ENCODE measurements around the gene NFIX.

The NFIX gene

DNA sequence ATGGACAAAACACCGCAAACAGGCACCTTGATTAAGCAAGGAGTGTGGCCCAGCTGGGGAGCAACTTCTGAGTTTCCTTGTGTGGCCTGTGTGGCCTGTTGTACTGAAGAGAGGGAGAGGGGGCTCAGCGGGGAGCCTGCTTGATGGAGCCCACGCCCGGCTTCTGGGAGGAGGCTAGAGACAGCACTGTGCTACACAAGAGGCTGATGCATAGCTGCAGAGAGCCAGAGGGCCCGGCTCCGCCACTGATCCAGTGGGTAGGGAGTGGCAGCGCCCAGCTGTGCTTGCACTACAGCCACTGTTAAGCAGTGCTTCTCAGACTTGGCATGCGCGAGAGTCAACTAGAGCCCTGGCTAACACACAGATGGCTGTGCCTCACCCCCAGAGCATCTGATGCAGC is 88.4 kb downstream of the NFIX start:
- H3K4me2 ChIP-seq (ENCODE audit: low read length) = no peak overlapping the region
- no peak overlapping the region for H2AFZ ChIP-seq (ENCODE audit: low read depth, low read length)

GRCh38 chr19:13085666-13086065 is 90.4 kb downstream of the NFIX start:
- H3K79me2 ChIP-seq (ENCODE audit: low read length) = no peaks in the 10 kb centered on the region
- no peak overlapping the region for H3K4me2 ChIP-seq (ENCODE audit: low read length)
- H2AFZ ChIP-seq (ENCODE audit: low read depth, low read length) = no peak overlapping the region
- H3K4me3 ChIP-seq (ENCODE audit: low read length) = no peak overlapping the region
- H3K27ac ChIP-seq (ENCODE audit: low read length) = no peak overlapping the region
- H3K36me3 ChIP-seq (replicated peaks; ENCODE audit: low read depth, low read length) = no peaks in the 10 kb centered on the region
- no peaks in the 10 kb centered on the region for H3K27me3 ChIP-seq (ENCODE audit: low read depth, low read length)
- no peaks in the 10 kb centered on the region for H4K20me1 ChIP-seq (ENCODE audit: insufficient read depth, low read length)
- H3K9ac ChIP-seq (ENCODE audit: low read length) = no peak overlapping the region
- no peak for TF ChIP-seq EZH2phosphoT487 (IDR thresholded peaks at IDR 0.05; ENCODE audit: low read depth)
- TF ChIP-seq, protein P1, sequence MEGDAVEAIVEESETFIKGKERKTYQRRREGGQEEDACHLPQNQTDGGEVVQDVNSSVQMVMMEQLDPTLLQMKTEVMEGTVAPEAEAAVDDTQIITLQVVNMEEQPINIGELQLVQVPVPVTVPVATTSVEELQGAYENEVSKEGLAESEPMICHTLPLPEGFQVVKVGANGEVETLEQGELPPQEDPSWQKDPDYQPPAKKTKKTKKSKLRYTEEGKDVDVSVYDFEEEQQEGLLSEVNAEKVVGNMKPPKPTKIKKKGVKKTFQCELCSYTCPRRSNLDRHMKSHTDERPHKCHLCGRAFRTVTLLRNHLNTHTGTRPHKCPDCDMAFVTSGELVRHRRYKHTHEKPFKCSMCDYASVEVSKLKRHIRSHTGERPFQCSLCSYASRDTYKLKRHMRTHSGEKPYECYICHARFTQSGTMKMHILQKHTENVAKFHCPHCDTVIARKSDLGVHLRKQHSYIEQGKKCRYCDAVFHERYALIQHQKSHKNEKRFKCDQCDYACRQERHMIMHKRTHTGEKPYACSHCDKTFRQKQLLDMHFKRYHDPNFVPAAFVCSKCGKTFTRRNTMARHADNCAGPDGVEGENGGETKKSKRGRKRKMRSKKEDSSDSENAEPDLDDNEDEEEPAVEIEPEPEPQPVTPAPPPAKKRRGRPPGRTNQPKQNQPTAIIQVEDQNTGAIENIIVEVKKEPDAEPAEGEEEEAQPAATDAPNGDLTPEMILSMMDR (IDR thresholded peaks at IDR 0.05; ENCODE audit: low read depth, low read length) = no peak
- no peaks in the 10 kb centered on the region for H3K4me1 ChIP-seq (ENCODE audit: low read length)
- no peaks in the 10 kb centered on the region for H3K9me3 ChIP-seq (ENCODE audit: insufficient read depth, low read length)

More for the DNA sequence above, 88.4 kb downstream of the NFIX start:
- TF ChIP-seq, protein P1 (IDR thresholded peaks at IDR 0.05; ENCODE audit: low read depth, low read length) = no peak
- TF ChIP-seq EZH2phosphoT487 (IDR thresholded peaks at IDR 0.05; ENCODE audit: low read depth) = no peak
- H4K20me1 ChIP-seq (ENCODE audit: insufficient read depth, low read length) = no peaks in the 10 kb centered on the region
- no peak overlapping the region for H3K4me3 ChIP-seq (ENCODE audit: low read length)
- H3K79me2 ChIP-seq (ENCODE audit: low read length) = no peaks in the 10 kb centered on the region
- H3K27me3 ChIP-seq (ENCODE audit: low read depth, low read length) = no peaks in the 10 kb centered on the region
- no peaks in the 10 kb centered on the region for H3K9me3 ChIP-seq (ENCODE audit: insufficient read depth, low read length)
- no peak overlapping the region for H3K27ac ChIP-seq (ENCODE audit: low read length)
- no peaks in the 10 kb centered on the region for H3K36me3 ChIP-seq (replicated peaks; ENCODE audit: low read depth, low read length)
- H3K4me1 ChIP-seq (ENCODE audit: low read length) = no peaks in the 10 kb centered on the region
- H3K9ac ChIP-seq (ENCODE audit: low read length) = no peak overlapping the region

DNA sequence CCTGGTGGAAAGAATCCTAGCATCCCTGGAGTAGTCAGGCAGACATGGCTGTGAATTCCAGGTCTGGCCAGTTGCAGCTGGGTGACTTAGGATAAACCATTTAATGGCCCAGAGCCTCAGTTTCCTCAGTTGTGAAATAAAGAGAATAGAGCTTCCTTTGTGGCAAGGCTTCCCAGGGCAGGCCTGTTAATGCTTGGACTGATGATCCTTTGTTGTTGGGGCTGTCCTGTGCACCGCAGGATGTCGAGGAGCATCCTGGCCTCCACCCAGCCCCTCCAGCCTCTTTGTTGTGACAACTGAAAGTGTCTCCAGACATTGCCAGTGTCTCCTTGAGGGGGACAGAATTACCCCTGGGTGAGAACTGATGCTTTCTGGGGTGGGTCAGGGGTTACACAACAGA is 91.1 kb downstream of the NFIX start:
- H3K4me1 ChIP-seq (ENCODE audit: low read length) = no peaks in the 10 kb centered on the region
- TF ChIP-seq EZH2phosphoT487 (IDR thresholded peaks at IDR 0.05; ENCODE audit: low read depth) = no peak
- TF ChIP-seq, protein P1 (IDR thresholded peaks at IDR 0.05; ENCODE audit: low read depth, low read length) = no peak
- H2AFZ ChIP-seq (ENCODE audit: low read depth, low read length) = no peak overlapping the region
- H3K9me3 ChIP-seq (ENCODE audit: insufficient read depth, low read length) = no peaks in the 10 kb centered on the region
- no peaks in the 10 kb centered on the region for H4K20me1 ChIP-seq (ENCODE audit: insufficient read depth, low read length)
- no peaks in the 10 kb centered on the region for H3K27me3 ChIP-seq (ENCODE audit: low read depth, low read length)
- no peaks in the 10 kb centered on the region for H3K36me3 ChIP-seq (replicated peaks; ENCODE audit: low read depth, low read length)
- H3K27ac ChIP-seq (ENCODE audit: low read length) = no peak overlapping the region
- H3K4me3 ChIP-seq (ENCODE audit: low read length) = no peak overlapping the region
- H3K79me2 ChIP-seq (ENCODE audit: low read length) = no peaks in the 10 kb centered on the region
- no peak overlapping the region for H3K4me2 ChIP-seq (ENCODE audit: low read length)
- H3K9ac ChIP-seq (ENCODE audit: low read length) = no peak overlapping the region

GRCh38 chr19:13087295-13087694 is 92.0 kb downstream of the NFIX start:
- no peak overlapping the region for H2AFZ ChIP-seq (ENCODE audit: low read depth, low read length)
- H3K36me3 ChIP-seq (replicated peaks; ENCODE audit: low read depth, low read length) = no peaks in the 10 kb centered on the region
- H3K9ac ChIP-seq (ENCODE audit: low read length) = no peak overlapping the region
- no peaks in the 10 kb centered on the region for H4K20me1 ChIP-seq (ENCODE audit: insufficient read depth, low read length)
- H3K4me2 ChIP-seq (ENCODE audit: low read length) = no peak overlapping the region
- TF ChIP-seq EZH2phosphoT487 (IDR thresholded peaks at IDR 0.05; ENCODE audit: low read depth) = no peak
- TF ChIP-seq, protein P1 (IDR thresholded peaks at IDR 0.05; ENCODE audit: low read depth, low read length) = no peak
- H3K27ac ChIP-seq (ENCODE audit: low read length) = no peak overlapping the region
- H3K4me3 ChIP-seq (ENCODE audit: low read length) = no peak overlapping the region
- H3K79me2 ChIP-seq (ENCODE audit: low read length) = no peaks in the 10 kb centered on the region
- H3K4me1 ChIP-seq (ENCODE audit: low read length) = no peaks in the 10 kb centered on the region
- no peaks in the 10 kb centered on the region for H3K27me3 ChIP-seq (ENCODE audit: low read depth, low read length)
- H3K9me3 ChIP-seq (ENCODE audit: insufficient read depth, low read length) = no peaks in the 10 kb centered on the region

Data from OCI-LY3 (cell line).